ENCODE results near the gene THBS2.

- TF ChIP-seq, protein P1, sequence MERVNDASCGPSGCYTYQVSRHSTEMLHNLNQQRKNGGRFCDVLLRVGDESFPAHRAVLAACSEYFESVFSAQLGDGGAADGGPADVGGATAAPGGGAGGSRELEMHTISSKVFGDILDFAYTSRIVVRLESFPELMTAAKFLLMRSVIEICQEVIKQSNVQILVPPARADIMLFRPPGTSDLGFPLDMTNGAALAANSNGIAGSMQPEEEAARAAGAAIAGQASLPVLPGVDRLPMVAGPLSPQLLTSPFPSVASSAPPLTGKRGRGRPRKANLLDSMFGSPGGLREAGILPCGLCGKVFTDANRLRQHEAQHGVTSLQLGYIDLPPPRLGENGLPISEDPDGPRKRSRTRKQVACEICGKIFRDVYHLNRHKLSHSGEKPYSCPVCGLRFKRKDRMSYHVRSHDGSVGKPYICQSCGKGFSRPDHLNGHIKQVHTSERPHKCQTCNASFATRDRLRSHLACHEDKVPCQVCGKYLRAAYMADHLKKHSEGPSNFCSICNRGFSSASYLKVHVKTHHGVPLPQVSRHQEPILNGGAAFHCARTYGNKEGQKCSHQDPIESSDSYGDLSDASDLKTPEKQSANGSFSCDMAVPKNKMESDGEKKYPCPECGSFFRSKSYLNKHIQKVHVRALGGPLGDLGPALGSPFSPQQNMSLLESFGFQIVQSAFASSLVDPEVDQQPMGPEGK (CRISPR knock-in tag; IDR thresholded peaks at IDR 0.05; ENCODE audit: borderline replicate concordance), result no peak
- TF ChIP-seq, protein P2, sequence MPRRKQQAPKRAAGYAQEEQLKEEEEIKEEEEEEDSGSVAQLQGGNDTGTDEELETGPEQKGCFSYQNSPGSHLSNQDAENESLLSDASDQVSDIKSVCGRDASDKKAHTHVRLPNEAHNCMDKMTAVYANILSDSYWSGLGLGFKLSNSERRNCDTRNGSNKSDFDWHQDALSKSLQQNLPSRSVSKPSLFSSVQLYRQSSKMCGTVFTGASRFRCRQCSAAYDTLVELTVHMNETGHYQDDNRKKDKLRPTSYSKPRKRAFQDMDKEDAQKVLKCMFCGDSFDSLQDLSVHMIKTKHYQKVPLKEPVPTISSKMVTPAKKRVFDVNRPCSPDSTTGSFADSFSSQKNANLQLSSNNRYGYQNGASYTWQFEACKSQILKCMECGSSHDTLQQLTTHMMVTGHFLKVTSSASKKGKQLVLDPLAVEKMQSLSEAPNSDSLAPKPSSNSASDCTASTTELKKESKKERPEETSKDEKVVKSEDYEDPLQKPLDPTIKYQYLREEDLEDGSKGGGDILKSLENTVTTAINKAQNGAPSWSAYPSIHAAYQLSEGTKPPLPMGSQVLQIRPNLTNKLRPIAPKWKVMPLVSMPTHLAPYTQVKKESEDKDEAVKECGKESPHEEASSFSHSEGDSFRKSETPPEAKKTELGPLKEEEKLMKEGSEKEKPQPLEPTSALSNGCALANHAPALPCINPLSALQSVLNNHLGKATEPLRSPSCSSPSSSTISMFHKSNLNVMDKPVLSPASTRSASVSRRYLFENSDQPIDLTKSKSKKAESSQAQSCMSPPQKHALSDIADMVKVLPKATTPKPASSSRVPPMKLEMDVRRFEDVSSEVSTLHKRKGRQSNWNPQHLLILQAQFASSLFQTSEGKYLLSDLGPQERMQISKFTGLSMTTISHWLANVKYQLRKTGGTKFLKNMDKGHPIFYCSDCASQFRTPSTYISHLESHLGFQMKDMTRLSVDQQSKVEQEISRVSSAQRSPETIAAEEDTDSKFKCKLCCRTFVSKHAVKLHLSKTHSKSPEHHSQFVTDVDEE (CRISPR knock-in tag; IDR thresholded peaks at IDR 0.05), result no peak
- TF ChIP-seq ZFP30 (CRISPR knock-in tag; IDR thresholded peaks at IDR 0.05), result no peak
- TF ChIP-seq ZNF70 (CRISPR knock-in tag; IDR thresholded peaks at IDR 0.05), result no peak
- no peak for TF ChIP-seq PPARA (CRISPR knock-in tag; IDR thresholded peaks at IDR 0.05; ENCODE audit: borderline replicate concordance)
- TF ChIP-seq TCF4 (CRISPR knock-in tag; IDR thresholded peaks at IDR 0.05; ENCODE audit: borderline replicate concordance), result no peak
- TF ChIP-seq POU6F1 (CRISPR knock-in tag; IDR thresholded peaks at IDR 0.05; ENCODE audit: borderline replicate concordance, low read depth), result no peak
- TF ChIP-seq RARB (CRISPR knock-in tag; IDR thresholded peaks at IDR 0.05), result no peak
- TF ChIP-seq ZC3H10 (CRISPR knock-in tag; IDR thresholded peaks at IDR 0.05), result no peak
Observed at GRCh38 chr6:169235286-169235685, 18.4 kb downstream of the THBS2 start.
